ENCODE results near the gene LNX2. TPM values are rescaled to one million over a fixed set of nuclear protein-coding genes. Genes with fewer than 3 reads are reported as not detected.
A peak's percentile ranks its signal among the peaks of the same experiment; 100 is the strongest.

LNX2 gene
- total and polyA plus RNA-seq, 2 donors from 2014 or later: 5.6 to 13.8 TPM

DNA sequence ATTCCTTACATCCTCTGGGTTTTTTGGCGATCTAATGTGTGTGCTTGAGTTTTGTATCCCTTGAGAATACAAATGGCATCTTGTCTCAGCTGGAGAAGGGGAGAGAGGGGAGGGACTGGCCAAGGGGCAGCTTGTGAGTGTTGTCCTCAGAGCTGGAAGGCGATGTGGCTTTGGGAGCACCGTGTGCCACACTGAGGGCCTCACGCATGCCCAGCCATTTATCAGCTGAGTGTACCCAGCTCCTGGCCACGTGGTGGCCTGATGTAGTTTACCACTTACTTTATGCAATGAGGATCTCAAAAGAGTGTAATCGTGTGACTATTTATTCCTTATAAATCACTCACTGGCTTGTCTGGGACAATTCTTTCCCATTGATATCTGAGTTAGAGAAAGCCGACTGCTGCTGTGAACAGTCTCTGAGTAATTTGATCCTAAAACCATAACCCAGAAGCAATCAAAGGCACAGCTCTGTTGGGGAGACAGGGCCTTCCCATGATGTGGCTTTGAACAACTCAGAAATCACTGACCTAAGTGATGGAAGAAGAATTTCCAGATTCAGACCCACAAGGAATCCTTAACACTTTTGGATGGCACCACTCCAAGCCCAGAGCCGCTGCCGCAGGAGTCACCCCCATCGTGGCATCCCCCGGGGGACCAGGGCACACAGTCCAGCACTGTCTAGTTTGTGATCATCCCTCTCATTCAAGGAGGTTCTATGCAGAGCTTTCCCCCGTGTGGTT, 116.0 kb downstream of the LNX2 start:
- Histone ChIP-seq H3K4me3 (ENCODE audit: low read length in 3 of 3) (no peak overlapping the region), H3K27me3 (ENCODE audit: control insufficient read depth, insufficient read depth, low read length) (no peaks in the 10 kb centered on the region), H3K9ac (ENCODE audit: low read length in 3 of 3) (no peak overlapping the region), H3K36me3 (ENCODE audit: control insufficient read depth in 2 of 3, insufficient read depth in 3 of 3, low read length in 3 of 3) (no peaks in the 10 kb centered on the region), H3K27ac (ENCODE audit: low read depth in 2 of 2, low read length in 2 of 2) (no peak overlapping the region), H3K9me3 (ENCODE audit: control insufficient read depth in 2 of 3, insufficient read depth in 1 of 3, low read length in 3 of 3) (no peaks in the 10 kb centered on the region), H3K4me1 (ENCODE audit: control insufficient read depth in 2 of 3, insufficient read depth in 2 of 3, low read depth in 1 of 3, low read length in 3 of 3) (no peaks in the 10 kb centered on the region)
- FAIRE-seq (no peak), DNase-seq (no peak)
- no peak for TF ChIP-seq CTCF (IDR thresholded peaks at IDR 0.05; ENCODE audit: borderline replicate concordance, extremely low read depth, insufficient read depth)
- intact Hi-C loops (cut with DNase I): no loop called here

- H3K9ac ChIP-seq (ENCODE audit: low read length in 3 of 3): no peak overlapping the region
- H3K36me3 ChIP-seq (ENCODE audit: control insufficient read depth in 2 of 3, insufficient read depth in 3 of 3, low read length in 3 of 3): no peaks in the 10 kb centered on the region
- H3K4me3 ChIP-seq (ENCODE audit: low read length in 3 of 3): no peak overlapping the region
- DNase-seq (no peak), FAIRE-seq (no peak)
- no peak overlapping the region for H3K27ac ChIP-seq (ENCODE audit: low read depth in 2 of 2, low read length in 2 of 2)
- no peaks in the 10 kb centered on the region for H3K9me3 ChIP-seq (ENCODE audit: control insufficient read depth in 2 of 3, insufficient read depth in 1 of 3, low read length in 3 of 3)
- intact Hi-C loops (cut with DNase I): no loop called here
- H3K27me3 ChIP-seq (ENCODE audit: control insufficient read depth, insufficient read depth, low read length): no peaks in the 10 kb centered on the region
- no peak for TF ChIP-seq CTCF (IDR thresholded peaks at IDR 0.05; ENCODE audit: borderline replicate concordance, extremely low read depth, insufficient read depth)
- H3K4me1 ChIP-seq (ENCODE audit: control insufficient read depth in 2 of 3, insufficient read depth in 2 of 3, low read depth in 1 of 3, low read length in 3 of 3): no peaks in the 10 kb centered on the region
These were observed 119.4 kb downstream of the LNX2 start for GRCh38 chr13:27500806-27501534.

DNA sequence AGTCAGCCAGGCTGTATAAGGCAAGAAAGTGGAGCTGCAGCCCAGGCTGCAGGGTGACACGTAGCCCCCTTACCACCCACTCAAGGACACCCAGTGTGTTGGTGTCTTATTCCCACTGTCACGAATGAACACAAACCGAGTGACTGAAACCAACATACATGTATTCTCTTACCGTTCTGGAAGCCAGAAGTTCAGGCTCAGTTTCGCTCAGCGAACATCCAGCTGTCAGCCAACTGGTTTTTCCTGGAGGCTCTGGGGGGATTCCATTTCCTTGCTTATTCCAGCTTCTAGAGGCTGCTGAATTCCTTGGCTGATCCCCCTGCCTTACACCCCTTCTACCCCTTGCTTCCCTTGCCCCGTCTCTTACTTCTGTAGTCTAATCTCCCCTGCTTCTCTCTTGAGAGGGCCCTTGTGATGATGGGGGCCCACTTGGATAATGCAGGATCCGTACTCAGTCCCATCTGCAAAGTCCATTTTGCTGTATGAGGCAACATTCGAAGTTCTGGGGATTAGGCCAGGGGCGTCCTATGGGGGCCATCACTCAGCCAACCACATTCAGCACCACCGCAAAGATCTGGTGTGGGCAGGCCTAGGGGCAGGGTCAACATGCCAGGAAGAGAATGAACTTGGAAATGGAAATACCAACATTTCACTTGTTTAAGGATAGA, 122.6 kb downstream of the LNX2 start:
- no peaks in the 10 kb centered on the region for H3K9me3 ChIP-seq (ENCODE audit: control insufficient read depth in 2 of 3, insufficient read depth in 1 of 3, low read length in 3 of 3)
- H3K4me3 ChIP-seq (ENCODE audit: low read length in 3 of 3): no peak overlapping the region
- H3K27ac ChIP-seq (ENCODE audit: low read depth in 2 of 2, low read length in 2 of 2): no peak overlapping the region
- peak in 2 of 5 donors; percentile 7 to 8 for DNase-seq
- no peak overlapping the region for H3K9ac ChIP-seq (ENCODE audit: low read length in 3 of 3)
- no peak for FAIRE-seq
- no peaks in the 10 kb centered on the region for H3K27me3 ChIP-seq (ENCODE audit: control insufficient read depth, insufficient read depth, low read length)
- H3K36me3 ChIP-seq (ENCODE audit: control insufficient read depth in 2 of 3, insufficient read depth in 3 of 3, low read length in 3 of 3): no peaks in the 10 kb centered on the region
- H3K4me1 ChIP-seq (ENCODE audit: control insufficient read depth in 2 of 3, insufficient read depth in 2 of 3, low read depth in 1 of 3, low read length in 3 of 3): no peaks in the 10 kb centered on the region
- intact Hi-C loops (cut with DNase I): no loop called here
- TF ChIP-seq CTCF (IDR thresholded peaks at IDR 0.05; ENCODE audit: borderline replicate concordance, extremely low read depth, insufficient read depth): no peak

Data from kidney (tissue), 14 donors.